ENCODE data around the gene LRRC63.

LRRC63 gene

GRCh38 chr13:46311217-46311616 lies 99.5 kb downstream of the LRRC63 start:
- Histone ChIP-seq H3K4me3 (ENCODE audit: low read depth, low read length) (no peak overlapping the region), H3K27ac (no peak overlapping the region), H3K36me3 (no peaks in the 10 kb centered on the region), H3K27me3 (ENCODE audit: insufficient read depth, low read depth, severe bottlenecking) (no peaks in the 10 kb centered on the region), H3K9me3 (ENCODE audit: severe bottlenecking) (no peaks in the 10 kb centered on the region)
- DNase-seq, result no peak
- TF ChIP-seq CTCF (IDR thresholded peaks at IDR 0.05; ENCODE audit: low read depth, low read length), result no peak

GRCh38 chr13:46313024-46313423 lies 101.3 kb downstream of the LRRC63 start:
- Histone ChIP-seq H3K27me3 (ENCODE audit: insufficient read depth, low read depth, severe bottlenecking) (no peaks in the 10 kb centered on the region), H3K27ac (no peak overlapping the region), H3K36me3 (no peaks in the 10 kb centered on the region), H3K4me3 (ENCODE audit: low read depth, low read length) (no peak overlapping the region), H3K9me3 (ENCODE audit: severe bottlenecking) (no peaks in the 10 kb centered on the region)
- no peak for TF ChIP-seq CTCF (IDR thresholded peaks at IDR 0.05; ENCODE audit: low read depth, low read length)
- no peak for DNase-seq

- no peak overlapping the region for H3K4me3 ChIP-seq (ENCODE audit: low read depth, low read length)
- DNase-seq, result no peak
- H3K27ac ChIP-seq, result no peak overlapping the region
- TF ChIP-seq CTCF (IDR thresholded peaks at IDR 0.05; ENCODE audit: low read depth, low read length), result no peak
- no peaks in the 10 kb centered on the region for H3K36me3 ChIP-seq
- H3K27me3 ChIP-seq (ENCODE audit: insufficient read depth, low read depth, severe bottlenecking), result no peaks in the 10 kb centered on the region
- H3K9me3 ChIP-seq (ENCODE audit: severe bottlenecking), result no peaks in the 10 kb centered on the region
These were observed 101.9 kb downstream of the LRRC63 start for GRCh38 chr13:46313432-46314257.

GRCh38 chr13:46314587-46314986 lies 102.9 kb downstream of the LRRC63 start:
- DNase-seq, result no peak
- no peak overlapping the region for H3K27ac ChIP-seq
- H3K27me3 ChIP-seq (ENCODE audit: insufficient read depth, low read depth, severe bottlenecking), result no peaks in the 10 kb centered on the region
- no peaks in the 10 kb centered on the region for H3K9me3 ChIP-seq (ENCODE audit: severe bottlenecking)
- no peaks in the 10 kb centered on the region for H3K36me3 ChIP-seq
- no peak for TF ChIP-seq CTCF (IDR thresholded peaks at IDR 0.05; ENCODE audit: low read depth, low read length)
- H3K4me3 ChIP-seq (ENCODE audit: low read depth, low read length), result no peak overlapping the region

- H3K9me3 ChIP-seq (ENCODE audit: severe bottlenecking), result no peaks in the 10 kb centered on the region
- no peak overlapping the region for H3K27ac ChIP-seq
- H3K36me3 ChIP-seq, result no peaks in the 10 kb centered on the region
- no peak for TF ChIP-seq CTCF (IDR thresholded peaks at IDR 0.05; ENCODE audit: low read depth, low read length)
- H3K27me3 ChIP-seq (ENCODE audit: insufficient read depth, low read depth, severe bottlenecking), result no peaks in the 10 kb centered on the region
- H3K4me3 ChIP-seq (ENCODE audit: low read depth, low read length), result no peak overlapping the region
- DNase-seq, result no peak
These were observed 103.3 kb downstream of the LRRC63 start for GRCh38 chr13:46315036-46315435.
